ENCODE measurements around the gene MRPL18. TPM values are rescaled to one million over a fixed set of nuclear protein-coding genes. Genes with fewer than 3 reads are reported as not detected.
"Not testable (repeated sequence)": the region's sequence is repeated elsewhere in the genome, so short reads cannot be mapped to it uniquely, and the experiment has no call there.

The MRPL18 gene
- total RNA-seq, 1 donor from 2014 or later = 108 TPM

GRCh38 chr6:159788753-159789376 is 1.4 kb upstream of the MRPL18 start:
- peaks cover 55% of the 10 kb centered on the region for H3K36me3 Mint-ChIP-seq (ENCODE audit: low read depth)
- peak; percentile 15 for DNase-seq (ENCODE audit: low spot score)

GRCh38 chr6:159789377-159790148 is 704 bp upstream of the MRPL18 start, which contains the start of gene TCP1:
Gene TCP1, minus strand, starts transcription at chr6:159789602. Its CDS starts 134 bp downstream, at chr6:159789468.
- intact Hi-C loops (cut with micrococcal nuclease) = loop anchor here (1.0 to 10.0 kb wide), 13 partner anchors 27 to 972 kb away; partner anchors contain the start of genes ACAT2, EZR, SOD2 and WTAP
- H3K27ac Mint-ChIP-seq = peak within 1 kb of the TSS; percentile 98
- H3K9me3 Mint-ChIP-seq = no peaks in the 10 kb centered on the region
- peak within 1 kb of the TSS; percentile 96 for H3K4me3 Mint-ChIP-seq
- no peaks in the 10 kb centered on the region for H3K27me3 Mint-ChIP-seq (ENCODE audit: insufficient read depth)
- peak; percentile 99 for DNase-seq (ENCODE audit: low spot score)
- H3K4me1 Mint-ChIP-seq (ENCODE audit: low read depth) = peaks cover 67% of the 10 kb centered on the region
- peaks cover 60% of the 10 kb centered on the region for H3K36me3 Mint-ChIP-seq (ENCODE audit: low read depth)

More at GRCh38 chr6:159788753-159789376, 1.4 kb upstream of the MRPL18 start:
- peaks cover 61% of the 10 kb centered on the region for H3K4me1 Mint-ChIP-seq (ENCODE audit: low read depth)
- H3K4me3 Mint-ChIP-seq = peak overlapping the region; percentile 96
- H3K9me3 Mint-ChIP-seq = no peaks in the 10 kb centered on the region
- H3K27ac Mint-ChIP-seq = peak overlapping the region; percentile 86
- intact Hi-C loops (cut with micrococcal nuclease) = loop anchor here (1.0 to 5.0 kb wide), 7 partner anchors 27 to 972 kb away; partner anchors contain the start of genes ACAT2, EZR, SOD2 and WTAP
- H3K27me3 Mint-ChIP-seq (ENCODE audit: insufficient read depth) = no peaks in the 10 kb centered on the region

- Mint-ChIP-seq H3K27ac (peak overlapping the region; percentile 98), H3K9me3 (no peaks in the 10 kb centered on the region), H3K36me3 (ENCODE audit: low read depth) (peaks cover 51% of the 10 kb centered on the region), H3K4me1 (ENCODE audit: low read depth) (peaks cover 54% of the 10 kb centered on the region), H3K4me3 (peak overlapping the region; percentile 96), H3K27me3 (ENCODE audit: insufficient read depth) (no peaks in the 10 kb centered on the region)
- intact Hi-C loops (cut with micrococcal nuclease) = loop anchor here (1.0 to 10.0 kb wide), 6 partner anchors 140 to 684 kb away; no protein-coding TSS in a partner anchor
- DNase-seq (ENCODE audit: low spot score) = no peak
These were observed 810 bp downstream of the MRPL18 start for GRCh38 chr6:159790956-159791598.

GRCh38 chr6:159794976-159795375 is 4.7 kb downstream of the MRPL18 start:
- peaks cover 56% of the 10 kb centered on the region for H3K36me3 Mint-ChIP-seq (ENCODE audit: low read depth)
- not testable (repeated sequence) for H3K9me3 Mint-ChIP-seq

GRCh38 chr6:159797554-159797953 is 7.3 kb downstream of the MRPL18 start:
- H3K4me1 Mint-ChIP-seq (ENCODE audit: low read depth) = peaks cover 29% of the 10 kb centered on the region
- no peak overlapping the region for H3K27ac Mint-ChIP-seq
- H3K9me3 Mint-ChIP-seq = no peaks in the 10 kb centered on the region
- intact Hi-C loops (cut with micrococcal nuclease) = loop anchor here (10.0 kb wide), 1 partner anchor 427 kb away; no protein-coding TSS in a partner anchor
- H3K36me3 Mint-ChIP-seq (ENCODE audit: low read depth) = peaks cover 41% of the 10 kb centered on the region
- no peaks in the 10 kb centered on the region for H3K27me3 Mint-ChIP-seq (ENCODE audit: insufficient read depth)
- H3K4me3 Mint-ChIP-seq = no peak overlapping the region
- no peak for DNase-seq (ENCODE audit: low spot score)

More at GRCh38 chr6:159794976-159795375, 4.7 kb downstream of the MRPL18 start:
- H3K4me1 Mint-ChIP-seq (ENCODE audit: low read depth) = peaks cover 47% of the 10 kb centered on the region
- not testable (repeated sequence) for H3K4me3 Mint-ChIP-seq; H3K27me3 Mint-ChIP-seq (ENCODE audit: insufficient read depth); DNase-seq (ENCODE audit: low spot score); H3K27ac Mint-ChIP-seq
- intact Hi-C loops (cut with micrococcal nuclease) = loop anchor here (5.0 to 10.0 kb wide), 2 partner anchors 430 to 688 kb away; no protein-coding TSS in a partner anchor

GRCh38 chr6:159800141-159800865 is 10.0 kb downstream of the MRPL18 start, which contains the start of gene PNLDC1:
Gene PNLDC1, plus strand, starts transcription at chr6:159800276. Its CDS starts 32 bp downstream, at chr6:159800308.
- Mint-ChIP-seq H3K36me3 (ENCODE audit: low read depth) (peaks cover 28% of the 10 kb centered on the region), H3K4me3 (no peak within 1 kb of the TSS), H3K4me1 (ENCODE audit: low read depth) (peaks cover 17% of the 10 kb centered on the region), H3K27ac (no peak within 1 kb of the TSS), H3K9me3 (no peaks in the 10 kb centered on the region), H3K27me3 (ENCODE audit: insufficient read depth) (no peaks in the 10 kb centered on the region)
- no peak for DNase-seq (ENCODE audit: low spot score)
- intact Hi-C loops (cut with micrococcal nuclease) = no loop called here

GRCh38 chr6:159801935-159802334 is 11.7 kb downstream of the MRPL18 start:
- DNase-seq (ENCODE audit: low spot score) = no peak
- Mint-ChIP-seq H3K27me3 (ENCODE audit: insufficient read depth) (no peaks in the 10 kb centered on the region), H3K4me1 (ENCODE audit: low read depth) (peaks cover 15% of the 10 kb centered on the region), H3K36me3 (ENCODE audit: low read depth) (peaks cover 24% of the 10 kb centered on the region), H3K4me3 (no peak overlapping the region), H3K27ac (no peak overlapping the region), H3K9me3 (no peaks in the 10 kb centered on the region)
- intact Hi-C loops (cut with micrococcal nuclease) = no loop called here

- DNase-seq (ENCODE audit: low spot score) = no peak
- H3K9me3 Mint-ChIP-seq = no peaks in the 10 kb centered on the region
- no peaks in the 10 kb centered on the region for H3K4me1 Mint-ChIP-seq (ENCODE audit: low read depth)
- intact Hi-C loops (cut with micrococcal nuclease) = no loop called here
- H3K4me3 Mint-ChIP-seq = no peak overlapping the region
- H3K27me3 Mint-ChIP-seq (ENCODE audit: insufficient read depth) = no peaks in the 10 kb centered on the region
- no peak overlapping the region for H3K27ac Mint-ChIP-seq
- H3K36me3 Mint-ChIP-seq (ENCODE audit: low read depth) = peaks cover 2% of the 10 kb centered on the region
These were observed 14.2 kb downstream of the MRPL18 start for GRCh38 chr6:159804504-159804903.

- Mint-ChIP-seq H3K4me1 (ENCODE audit: low read depth) (no peaks in the 10 kb centered on the region), H3K27ac (no peak overlapping the region), H3K36me3 (ENCODE audit: low read depth) (peaks cover 2% of the 10 kb centered on the region), H3K27me3 (ENCODE audit: insufficient read depth) (no peaks in the 10 kb centered on the region), H3K9me3 (no peaks in the 10 kb centered on the region), H3K4me3 (no peak overlapping the region)
- DNase-seq (ENCODE audit: low spot score) = no peak
- intact Hi-C loops (cut with micrococcal nuclease) = no loop called here
These were observed 15.3 kb downstream of the MRPL18 start for GRCh38 chr6:159805440-159806020.

- no peaks in the 10 kb centered on the region for H3K9me3 Mint-ChIP-seq
These were observed 15.8 kb downstream of the MRPL18 start for GRCh38 chr6:159806021-159806458.

GRCh38 chr6:159807150-159807858 is 17.0 kb downstream of the MRPL18 start:
- H3K4me3 Mint-ChIP-seq = no peak overlapping the region
- H3K27ac Mint-ChIP-seq = no peak overlapping the region
- intact Hi-C loops (cut with micrococcal nuclease) = no loop called here

More at GRCh38 chr6:159806021-159806458, 15.8 kb downstream of the MRPL18 start:
- no peak for DNase-seq (ENCODE audit: low spot score)
- intact Hi-C loops (cut with micrococcal nuclease) = no loop called here
- Mint-ChIP-seq H3K36me3 (ENCODE audit: low read depth) (peaks cover 2% of the 10 kb centered on the region), H3K4me1 (ENCODE audit: low read depth) (no peaks in the 10 kb centered on the region), H3K4me3 (no peak overlapping the region), H3K27ac (no peak overlapping the region), H3K27me3 (ENCODE audit: insufficient read depth) (no peaks in the 10 kb centered on the region)

More at GRCh38 chr6:159807150-159807858, 17.0 kb downstream of the MRPL18 start:
- Mint-ChIP-seq H3K36me3 (ENCODE audit: low read depth) (peaks cover 2% of the 10 kb centered on the region), H3K27me3 (ENCODE audit: insufficient read depth) (no peaks in the 10 kb centered on the region), H3K9me3 (no peaks in the 10 kb centered on the region), H3K4me1 (ENCODE audit: low read depth) (no peaks in the 10 kb centered on the region)
- DNase-seq (ENCODE audit: low spot score) = no peak

All from activated T-helper 1 cell treated with anti-CD3 and anti-CD28 coated beads, Interleukin-12 subunit alpha, Interleukin-12 subunit beta, Interleukin-2, Interleukin-4 antibody, amounts not matched to agents 30 ng/mL and 10 ng/mL and 1 ng/mL, durations not matched to agents 14 hours and 24 hours and 36 hours (primary cell).